GM13977 (cell line): Measurements from ENCODE around the gene CALU.

Source experiments
- DNase-seq: peaks from one replicate; pipeline ENCODE4 v3.0.0; 2012; ENCODE audit warnings: low spot score
- CTCF ChIP-seq: IDR thresholded peaks from 2 replicates; pipeline ENCODE4 v1.5.1; 2012; ENCODE audit warnings: mild to moderate bottlenecking, control low read depth; ENCODE audit not compliant: insufficient read depth; ENCODE audit errors: extremely low read depth, missing control alignments
- in situ Hi-C: fragments of 300-500 bp; cut with MboI; formaldehyde crosslinking; loops from one replicate; pipeline ENCODE4 v1.12.0; 2022; ENCODE audit warnings: low sequenced_read_pairs, low pct_unique_long_range_greater_than_20kb, mixed read lengths, inconsistent platforms; ENCODE audit not compliant: unreplicated experiment

The CALU gene

GRCh38 chr7:128791121-128791971 lies 52.2 kb downstream of the CALU start, which contains the start of gene CCDC136:
Gene CCDC136, plus strand, starts transcription at chr7:128791968. Its CDS starts 444 bp downstream, at chr7:128792412.
- no peak for TF ChIP-seq CTCF
- in situ Hi-C loops: no loop called here
- DNase-seq: peak; percentile 94

GRCh38 chr7:128791972-128792327 lies 52.8 kb downstream of the CALU start:
- in situ Hi-C loops: no loop called here
- TF ChIP-seq CTCF: no peak
- peak; percentile 30 for DNase-seq

GRCh38 chr7:128792471-128793180 lies 53.5 kb downstream of the CALU start:
- no peak for TF ChIP-seq CTCF
- in situ Hi-C loops: no loop called here
- DNase-seq: no peak

- peak; percentile 22 for DNase-seq
- in situ Hi-C loops: no loop called here
- no peak for TF ChIP-seq CTCF
Observed at GRCh38 chr7:128793181-128793547, 54.0 kb downstream of the CALU start.

GRCh38 chr7:128794020-128794419 lies 54.9 kb downstream of the CALU start:
- in situ Hi-C loops: no loop called here
- peak; percentile 52 for DNase-seq
- TF ChIP-seq CTCF: peak; percentile 44

GRCh38 chr7:128794436-128794835 lies 55.3 kb downstream of the CALU start:
- in situ Hi-C loops: no loop called here
- no peak for DNase-seq
- TF ChIP-seq CTCF: no peak
